Lower lobe of right lung (tissue), 2 donors: ENCODE measurements around the gene CPEB2. TPM values are rescaled to one million over a fixed set of nuclear protein-coding genes. Genes with fewer than 3 reads are reported as not detected.

Experiments used
- ATAC-seq, 2 donors: fragments of 200-7000 bp; cut with Tn5 transposase; one replicate each; pipeline ENCODE4 v1.9.1; 2020 to 2022; ENCODE audit warnings: mild to moderate bottlenecking in 2 of 2, moderate library complexity in 2 of 2
- DNase-seq: peaks from one replicate; pipeline ENCODE4 v3.0.0-alpha.2; 2020
- H3K27ac ChIP-seq: fragments of 200-600 bp; one replicate; pipeline ENCODE4 v1.8.0; 2022
- H3K27me3 ChIP-seq: fragments of 200-600 bp; one replicate; pipeline ENCODE4 v1.8.0; 2022; ENCODE audit warnings: low read depth
- H3K36me3 ChIP-seq: fragments of 200-600 bp; one replicate; pipeline ENCODE4 v1.8.0; 2022; ENCODE audit warnings: mild to moderate bottlenecking
- H3K4me1 ChIP-seq: fragments of 200-600 bp; one replicate; pipeline ENCODE4 v1.8.0; 2022
- H3K4me3 ChIP-seq: fragments of 200-600 bp; one replicate; pipeline ENCODE4 v1.8.0; 2022; ENCODE audit warnings: mild to moderate bottlenecking
- H3K9me3 ChIP-seq: fragments of 200-600 bp; one replicate; pipeline ENCODE4 v1.8.0; 2022
- CTCF ChIP-seq: fragments of 200-600 bp; IDR thresholded peaks from one replicate; pipeline ENCODE4 v1.8.0; 2022; ENCODE audit warnings: antibody characterized with exemption, mild to moderate bottlenecking
- intact Hi-C: fragments of 100-400 bp; cut with DNase I; formaldehyde crosslinking; loops from one replicate; pipeline ENCODE4 v1.11.0; 2022
- total RNA-seq: library from RNA; stranded (reverse); fragmentation: NEBNext Ultra II Directional; extraction: Animal tissue kit (Norgen Biotek cat#: 25700); gene quantifications from one replicate; pipeline ENCODE4 v1.2.1, GENCODE V29; 2021
- donor health status: DM: no; HTN: yes; CAD: no; lungs with severe emphysema.

The CPEB2 gene
- total RNA-seq, 1 donor from 2014 or later: 22.5 TPM

GRCh38 chr4:14977830-14978229 is 24.5 kb upstream of the CPEB2 start:
- Histone ChIP-seq H3K9me3 (no peaks in the 10 kb centered on the region), H3K4me3 (no peak overlapping the region), H3K27me3 (no peaks in the 10 kb centered on the region), H3K36me3 (no peaks in the 10 kb centered on the region), H3K4me1 (no peaks in the 10 kb centered on the region), H3K27ac (no peak overlapping the region)
- DNase-seq (no peak), ATAC-seq (no peak)
- intact Hi-C loops: no loop called here
- no peak for TF ChIP-seq CTCF

GRCh38 chr4:14984448-14984847 is 17.8 kb upstream of the CPEB2 start:
- Histone ChIP-seq H3K4me3 (no peak overlapping the region), H3K27ac (no peak overlapping the region), H3K9me3 (no peaks in the 10 kb centered on the region), H3K27me3 (no peaks in the 10 kb centered on the region), H3K36me3 (no peaks in the 10 kb centered on the region), H3K4me1 (no peaks in the 10 kb centered on the region)
- TF ChIP-seq CTCF: no peak
- DNase-seq (no peak), ATAC-seq (no peak)
- intact Hi-C loops: no loop called here

- Histone ChIP-seq H3K4me1 (no peaks in the 10 kb centered on the region), H3K36me3 (no peaks in the 10 kb centered on the region), H3K27ac (no peak overlapping the region), H3K4me3 (no peak overlapping the region), H3K27me3 (no peaks in the 10 kb centered on the region), H3K9me3 (no peaks in the 10 kb centered on the region)
- intact Hi-C loops: no loop called here
- no peak for TF ChIP-seq CTCF
- ATAC-seq (no peak), DNase-seq (no peak)
These were observed 17.1 kb upstream of the CPEB2 start for GRCh38 chr4:14985161-14985560.

GRCh38 chr4:14985843-14986242 is 16.4 kb upstream of the CPEB2 start:
- Histone ChIP-seq H3K4me1 (no peaks in the 10 kb centered on the region), H3K27ac (no peak overlapping the region), H3K9me3 (no peaks in the 10 kb centered on the region), H3K36me3 (no peaks in the 10 kb centered on the region), H3K27me3 (no peaks in the 10 kb centered on the region), H3K4me3 (no peak overlapping the region)
- TF ChIP-seq CTCF: no peak
- ATAC-seq: no peak
- intact Hi-C loops: no loop called here
- DNase-seq: no peak

GRCh38 chr4:14987054-14987453 is 15.2 kb upstream of the CPEB2 start:
- no peak overlapping the region for H3K4me3 ChIP-seq
- no peaks in the 10 kb centered on the region for H3K27me3 ChIP-seq
- H3K27ac ChIP-seq: no peak overlapping the region
- DNase-seq (no peak), ATAC-seq (no peak)
- H3K36me3 ChIP-seq: no peaks in the 10 kb centered on the region
- intact Hi-C loops: no loop called here
- no peak for TF ChIP-seq CTCF
- no peaks in the 10 kb centered on the region for H3K4me1 ChIP-seq
- H3K9me3 ChIP-seq: no peaks in the 10 kb centered on the region

- DNase-seq (no peak), ATAC-seq (no peak)
- no peaks in the 10 kb centered on the region for H3K9me3 ChIP-seq
- no peaks in the 10 kb centered on the region for H3K4me1 ChIP-seq
- no peak for TF ChIP-seq CTCF
- H3K27me3 ChIP-seq: no peaks in the 10 kb centered on the region
- intact Hi-C loops: no loop called here
- no peak overlapping the region for H3K27ac ChIP-seq
- no peaks in the 10 kb centered on the region for H3K36me3 ChIP-seq
- no peak overlapping the region for H3K4me3 ChIP-seq
These were observed 11.8 kb upstream of the CPEB2 start for GRCh38 chr4:14990484-14990883.
